K562 treated with DMSO at 1 percent for 12 hours (cell line): ENCODE data around the gene PCDHGB7. TPM values are rescaled to one million over a fixed set of nuclear protein-coding genes. Genes with fewer than 3 reads are reported as not detected.

Experiments used
- total RNA-seq: library from RNA; unstranded; fragments of 300-600 nt; gene quantifications from 2 replicates; pipeline ENCODE4 v1.2.3, GENCODE V29; 2022; ENCODE audit not compliant: insufficient read depth

PCDHGB7 gene
- total RNA-seq, result not detected in 2 replicates

DNA sequence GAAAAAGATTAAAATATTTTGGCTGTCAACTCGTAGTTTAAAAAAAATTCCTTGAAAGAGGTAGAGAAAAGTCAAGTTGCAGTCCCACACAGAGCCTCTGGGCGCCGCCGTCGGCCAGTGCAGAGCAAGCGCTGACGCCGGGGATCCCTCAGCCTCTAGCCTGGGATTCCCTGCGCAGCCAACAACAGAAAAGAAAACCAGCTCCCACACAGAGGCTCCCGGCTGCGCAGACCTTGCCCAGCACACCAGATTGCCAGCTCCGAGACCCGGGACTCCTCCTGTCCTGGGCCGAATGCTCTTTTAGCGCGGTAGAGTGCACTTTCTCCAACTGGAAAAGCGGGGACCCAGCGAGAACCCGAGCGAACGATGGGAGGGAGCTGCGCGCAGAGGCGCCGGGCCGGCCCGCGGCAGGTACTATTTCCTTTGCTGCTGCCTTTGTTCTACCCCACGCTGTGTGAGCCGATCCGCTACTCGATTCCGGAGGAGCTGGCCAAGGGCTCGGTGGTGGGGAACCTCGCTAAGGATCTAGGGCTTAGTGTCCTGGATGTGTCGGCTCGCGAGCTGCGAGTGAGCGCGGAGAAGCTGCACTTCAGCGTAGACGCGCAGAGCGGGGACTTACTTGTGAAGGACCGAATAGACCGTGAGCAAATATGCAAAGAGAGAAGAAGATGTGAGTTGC lies at the start of gene PCDHGB7:
PCDHGB7 (plus strand) TSS at position 184 of the 679 bp plus-strand sequence; CDS start at position 367, 183 bp downstream.

DNA sequence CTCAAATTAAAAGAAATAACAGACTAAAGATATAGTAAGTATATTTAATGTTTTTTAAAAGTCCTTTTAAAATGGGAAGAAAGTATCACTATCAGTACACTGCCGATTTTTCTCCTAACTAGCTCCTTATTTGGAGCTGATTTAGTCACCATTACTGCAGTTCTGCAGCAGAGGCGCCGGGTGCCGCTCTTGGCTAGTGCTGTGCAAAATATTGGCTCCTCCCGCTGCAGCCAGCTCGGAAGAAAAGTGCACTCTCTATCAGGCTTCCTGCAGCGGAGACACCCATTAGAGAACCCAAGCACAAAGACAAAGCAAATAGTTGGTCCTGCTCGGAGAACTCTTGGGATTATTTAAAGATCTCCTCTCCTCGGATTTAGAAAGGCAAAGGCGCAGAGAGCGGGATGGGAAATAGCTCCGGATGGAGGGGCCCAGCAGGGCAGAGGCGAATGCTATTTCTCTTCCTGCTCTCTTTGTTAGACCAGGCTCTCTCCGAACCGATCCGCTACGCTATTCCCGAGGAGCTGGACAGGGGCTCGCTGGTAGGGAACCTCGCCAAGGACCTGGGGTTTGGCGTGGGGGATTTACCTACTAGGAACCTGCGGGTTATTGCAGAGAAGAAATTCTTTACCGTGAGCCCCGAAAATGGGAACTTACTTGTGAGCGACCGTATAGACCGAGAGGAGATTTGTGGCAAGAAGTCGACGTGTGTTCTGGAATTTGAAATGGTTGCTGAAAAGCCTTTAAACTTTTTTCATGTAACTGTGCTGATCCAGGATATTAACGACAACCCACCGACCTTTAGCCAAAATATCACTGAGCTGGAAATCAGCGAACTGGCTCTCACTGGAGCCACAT lies 47.3 kb upstream of the PCDHGB7 start, which contains the start of gene PCDHGB3:
PCDHGB3 (plus strand) TSS at position 249 of the 855 bp plus-strand sequence; CDS start at position 402, 153 bp downstream.

DNA sequence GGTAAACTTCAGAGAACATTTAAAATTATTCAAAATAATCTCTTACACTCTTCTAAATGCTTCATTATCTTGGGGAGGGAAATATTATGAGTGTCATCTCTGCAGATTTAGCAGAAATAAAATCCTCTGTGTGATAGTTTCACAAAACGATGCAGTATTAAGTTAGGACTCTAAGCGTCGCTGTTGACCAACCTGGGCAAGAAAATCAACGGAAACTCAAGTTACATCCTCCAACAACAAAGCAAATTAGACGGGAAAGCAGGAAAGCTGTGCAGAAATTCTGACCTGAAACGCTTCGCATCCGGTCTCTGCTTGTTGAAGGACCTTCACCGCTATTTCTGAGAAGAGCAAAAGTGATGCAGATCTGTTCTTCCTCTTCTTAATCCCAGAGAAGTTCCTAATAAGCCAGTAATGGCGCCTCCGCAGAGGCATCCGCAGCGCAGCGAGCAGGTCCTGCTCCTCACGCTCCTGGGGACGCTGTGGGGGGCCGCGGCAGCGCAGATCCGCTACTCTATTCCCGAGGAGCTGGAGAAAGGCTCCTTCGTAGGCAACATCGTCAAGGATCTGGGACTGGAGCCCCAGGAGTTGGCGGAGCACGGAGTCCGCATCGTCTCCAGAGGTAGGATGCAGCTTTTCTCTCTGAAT lies 43.7 kb upstream of the PCDHGB7 start, which contains the start of gene PCDHGA6:
PCDHGA6 (plus strand) TSS at position 219 of the 645 bp plus-strand sequence; CDS start at position 412, 193 bp downstream.

DNA sequence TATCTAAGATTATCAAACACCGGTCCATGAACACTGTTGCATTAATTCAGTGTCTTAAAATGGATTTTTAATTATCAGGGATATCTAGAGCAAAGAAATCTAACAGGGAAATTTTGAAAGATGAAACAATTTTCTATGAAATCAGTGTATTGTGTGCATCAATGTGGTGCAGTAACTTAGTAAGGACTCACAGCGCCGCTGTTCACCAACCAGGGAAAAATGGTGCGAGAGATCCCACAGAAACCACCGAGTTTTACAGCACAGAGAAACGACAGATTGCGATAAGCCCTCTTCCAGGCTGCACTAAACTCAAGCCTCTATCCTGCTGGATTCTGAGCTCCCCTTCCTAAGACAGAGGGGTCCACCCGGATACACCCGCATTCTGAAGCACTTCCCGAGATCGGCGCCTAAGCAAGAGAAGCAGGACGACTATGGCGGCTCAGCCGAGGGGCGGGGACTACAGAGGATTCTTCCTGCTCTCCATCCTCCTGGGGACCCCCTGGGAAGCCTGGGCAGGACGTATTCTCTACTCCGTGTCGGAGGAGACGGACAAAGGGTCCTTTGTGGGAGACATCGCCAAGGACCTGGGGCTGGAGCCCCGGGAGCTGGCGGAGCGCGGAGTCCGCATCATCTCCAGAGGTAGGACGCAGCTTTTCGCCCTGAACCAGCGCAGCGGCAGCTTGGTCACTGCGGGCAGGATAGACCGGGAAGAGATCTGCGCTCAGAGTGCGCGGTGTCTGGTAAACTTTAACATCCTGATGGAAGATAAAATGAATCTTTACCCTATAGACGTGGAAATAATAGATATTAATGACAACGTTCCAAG lies 34.8 kb upstream of the PCDHGB7 start, which contains the start of gene PCDHGA7:
PCDHGA7 (plus strand) TSS at position 274 of the 826 bp plus-strand sequence; CDS start at position 432, 158 bp downstream.

DNA sequence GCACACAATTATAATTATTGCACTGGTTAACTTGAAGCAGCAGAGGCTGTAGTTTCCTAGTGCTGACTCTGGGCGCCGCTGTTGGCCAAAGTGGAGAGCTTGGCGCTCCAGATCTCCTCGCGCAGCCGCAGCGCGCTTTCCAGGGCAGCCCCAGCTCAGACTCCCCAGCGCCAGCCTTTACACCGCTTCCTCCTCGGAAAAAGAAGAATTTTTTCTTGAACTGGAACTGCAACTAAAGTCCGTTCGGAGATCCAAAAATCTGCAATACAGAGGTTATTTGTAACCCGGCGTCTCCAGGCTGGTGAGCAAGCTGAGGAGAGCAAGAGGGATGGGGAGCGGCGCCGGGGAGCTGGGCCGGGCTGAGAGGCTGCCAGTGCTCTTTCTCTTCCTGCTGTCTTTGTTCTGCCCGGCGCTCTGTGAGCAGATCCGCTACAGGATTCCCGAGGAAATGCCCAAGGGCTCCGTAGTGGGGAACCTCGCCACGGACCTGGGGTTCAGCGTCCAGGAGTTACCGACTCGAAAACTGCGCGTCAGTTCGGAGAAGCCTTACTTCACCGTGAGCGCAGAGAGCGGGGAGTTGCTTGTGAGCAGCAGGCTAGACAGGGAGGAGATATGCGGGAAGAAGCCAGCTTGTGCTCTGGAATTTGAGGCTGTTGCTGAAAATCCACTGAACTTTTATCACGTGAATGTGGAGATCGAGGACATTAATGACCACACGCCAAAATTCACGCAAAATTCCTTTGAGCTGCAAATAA lies 29.7 kb upstream of the PCDHGB7 start, which contains the start of gene PCDHGB4:
PCDHGB4 (plus strand) TSS at position 142 of the 755 bp plus-strand sequence; CDS start at position 329, 187 bp downstream.

DNA sequence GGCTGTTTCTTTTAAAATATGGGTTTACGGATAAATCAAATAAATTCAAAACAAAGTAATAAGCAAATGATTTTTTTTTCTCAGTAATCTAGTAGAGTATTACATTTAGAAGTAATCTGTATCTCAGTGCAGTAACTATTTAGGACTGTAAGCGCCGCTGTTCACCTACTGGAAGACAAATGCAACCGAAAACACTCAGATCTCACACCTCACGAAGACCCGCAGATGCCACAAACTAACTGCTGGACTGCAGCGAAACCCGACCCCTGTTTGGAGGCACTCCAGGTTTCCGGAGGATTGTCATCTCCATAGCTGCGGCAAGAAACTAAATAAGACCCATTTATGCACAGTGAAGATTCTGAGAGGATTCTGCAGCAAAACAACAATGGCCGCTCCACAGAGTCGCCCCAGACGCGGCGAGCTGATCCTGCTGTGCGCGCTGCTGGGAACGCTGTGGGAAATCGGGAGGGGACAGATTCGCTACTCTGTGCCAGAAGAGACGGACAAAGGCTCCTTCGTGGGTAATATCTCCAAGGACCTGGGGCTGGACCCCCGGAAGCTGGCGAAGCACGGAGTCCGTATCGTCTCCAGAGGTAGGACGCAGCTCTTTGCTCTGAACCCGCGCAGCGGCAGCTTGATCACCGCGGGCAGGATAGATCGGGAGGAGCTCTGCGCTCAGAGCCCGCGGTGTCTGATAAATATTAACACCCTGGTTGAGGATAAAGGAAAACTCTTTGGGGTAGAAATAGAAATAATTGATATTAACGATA lies 24.9 kb upstream of the PCDHGB7 start, which contains the start of gene PCDHGA8:
PCDHGA8 (plus strand) TSS at position 205 of the 770 bp plus-strand sequence; CDS start at position 386, 181 bp downstream.

DNA sequence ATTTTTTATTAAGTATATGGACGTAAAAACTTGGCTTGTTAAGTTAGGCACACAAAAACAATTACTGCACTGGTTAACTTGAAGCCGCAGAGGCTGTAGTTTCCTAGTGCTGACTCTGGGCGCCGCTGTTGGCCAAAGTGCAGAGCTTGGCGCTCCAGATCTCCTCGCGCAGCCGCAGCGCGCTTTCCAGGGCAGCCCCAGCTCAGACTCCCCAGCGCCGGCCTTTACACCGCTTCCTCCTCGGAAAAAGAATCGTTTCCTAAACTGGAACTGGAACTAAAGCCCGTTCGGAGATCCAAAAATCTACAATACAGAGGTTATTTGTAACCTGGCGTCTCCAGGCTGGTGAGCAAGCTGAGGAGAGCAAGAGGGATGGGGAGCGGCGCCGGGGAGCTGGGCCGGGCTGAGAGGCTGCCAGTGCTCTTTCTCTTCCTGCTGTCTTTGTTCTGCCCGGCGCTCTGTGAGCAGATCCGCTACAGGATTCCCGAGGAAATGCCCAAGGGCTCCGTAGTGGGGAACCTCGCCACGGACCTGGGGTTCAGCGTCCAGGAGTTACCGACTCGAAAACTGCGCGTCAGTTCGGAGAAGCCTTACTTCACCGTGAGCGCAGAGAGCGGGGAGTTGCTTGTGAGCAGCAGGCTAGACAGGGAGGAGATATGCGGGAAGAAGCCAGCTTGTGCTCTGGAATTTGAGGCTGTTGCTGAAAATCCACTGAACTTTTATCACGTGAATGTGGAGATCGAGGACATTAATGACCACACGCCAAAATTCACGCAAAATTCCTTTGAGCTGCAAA lies 19.5 kb upstream of the PCDHGB7 start, which contains the start of gene PCDHGB5:
PCDHGB5 (plus strand) TSS at position 192 of the 796 bp plus-strand sequence; CDS start at position 373, 181 bp downstream.

DNA sequence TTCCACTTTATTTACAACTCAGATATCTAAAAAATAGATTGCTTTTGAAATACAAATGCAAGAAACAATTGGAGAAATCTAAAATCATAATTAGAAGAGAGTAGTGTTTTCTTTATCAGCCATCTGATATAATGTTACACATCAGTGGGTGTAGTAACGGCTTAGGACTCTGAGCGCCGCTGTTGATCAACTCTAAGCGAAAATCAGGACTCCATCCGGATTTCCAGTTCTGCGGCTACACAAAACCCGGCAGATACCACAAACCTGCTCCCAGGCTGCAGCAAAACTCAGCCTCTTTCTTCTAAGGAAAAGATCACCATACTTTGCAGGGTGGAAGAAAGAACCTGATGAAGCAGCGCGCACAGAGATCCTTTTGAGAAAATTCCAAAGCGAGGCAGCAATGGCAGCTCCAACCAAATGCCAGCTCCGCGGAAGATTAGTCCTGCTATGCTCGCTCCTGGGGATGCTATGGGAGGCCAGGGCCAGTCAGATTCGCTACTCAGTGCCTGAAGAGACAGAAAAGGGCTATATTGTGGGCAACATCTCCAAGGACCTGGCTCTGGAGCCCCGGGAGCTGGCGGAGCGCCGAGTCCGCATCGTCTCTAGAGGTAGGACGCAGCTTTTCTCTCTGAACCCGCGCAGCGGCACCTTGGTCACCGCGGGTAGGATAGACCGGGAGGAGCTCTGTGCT lies 14.8 kb upstream of the PCDHGB7 start, which contains the start of gene PCDHGA9:
PCDHGA9 (plus strand) TSS at position 226 of the 691 bp plus-strand sequence; CDS start at position 401, 175 bp downstream.

DNA sequence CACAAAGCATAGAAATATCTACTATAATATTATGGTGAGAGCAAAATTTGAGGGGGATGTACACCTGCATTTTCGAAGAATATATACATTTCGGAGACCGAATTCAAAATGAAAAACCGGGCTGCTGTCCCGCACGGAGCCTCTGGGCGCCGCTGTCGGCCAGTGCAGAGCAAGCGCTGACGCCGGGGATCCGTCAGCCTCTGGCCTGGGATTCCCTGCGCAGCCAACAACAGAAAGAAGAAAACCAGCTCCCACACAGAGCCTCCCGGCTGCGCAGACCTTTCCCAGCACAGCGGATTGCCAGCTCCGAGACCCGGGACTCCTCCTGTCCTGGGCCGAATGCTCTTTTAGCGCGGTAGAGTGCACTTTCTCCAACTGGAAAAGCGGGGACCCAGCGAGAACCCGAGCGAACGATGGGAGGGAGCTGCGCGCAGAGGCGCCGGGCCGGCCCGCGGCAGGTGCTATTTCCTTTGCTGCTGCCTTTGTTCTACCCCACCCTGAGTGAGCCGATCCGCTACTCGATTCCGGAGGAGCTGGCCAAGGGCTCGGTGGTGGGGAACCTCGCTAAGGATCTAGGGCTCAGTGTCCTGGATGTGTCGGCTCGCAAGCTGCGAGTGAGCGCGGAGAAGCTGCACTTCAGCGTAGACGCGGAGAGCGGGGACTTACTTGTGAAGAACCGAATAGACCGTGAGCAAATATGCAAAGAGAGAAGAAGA lies 9.5 kb upstream of the PCDHGB7 start, which contains the start of gene PCDHGB6:
PCDHGB6 (plus strand) TSS at position 232 of the 716 bp plus-strand sequence; CDS start at position 414, 182 bp downstream.

DNA sequence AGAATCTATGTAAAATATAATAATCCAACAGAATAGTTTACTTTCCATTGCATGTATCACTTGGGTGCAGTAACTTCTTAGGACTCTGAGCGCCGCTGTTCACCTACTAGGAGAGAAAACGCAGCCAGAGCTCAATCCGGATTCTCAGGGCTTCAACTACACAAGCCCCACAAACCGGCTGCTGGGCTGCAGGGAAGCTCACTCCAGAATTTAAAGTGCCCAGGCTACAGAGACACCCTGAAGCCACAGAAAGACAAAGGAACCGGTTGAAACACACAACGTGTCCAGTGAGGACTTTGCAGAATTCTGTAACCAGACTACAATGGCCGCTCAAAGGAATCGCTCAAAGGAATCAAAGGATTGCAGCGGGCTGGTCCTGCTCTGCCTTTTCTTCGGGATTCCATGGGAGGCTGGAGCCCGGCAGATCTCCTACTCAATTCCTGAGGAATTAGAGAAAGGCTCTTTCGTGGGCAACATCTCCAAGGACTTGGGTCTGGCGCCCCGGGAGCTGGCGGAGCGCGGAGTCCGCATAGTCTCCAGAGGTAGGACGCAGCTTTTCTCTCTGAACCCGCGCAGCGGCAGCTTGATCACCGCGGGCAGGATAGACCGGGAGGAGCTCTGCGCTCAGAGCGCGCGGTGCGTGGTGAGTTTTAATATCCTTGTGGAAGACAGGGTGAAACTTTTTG lies 4.5 kb upstream of the PCDHGB7 start, which contains the start of gene PCDHGA10:
PCDHGA10 (plus strand) TSS at position 134 of the 686 bp plus-strand sequence; CDS start at position 323, 189 bp downstream.

DNA sequence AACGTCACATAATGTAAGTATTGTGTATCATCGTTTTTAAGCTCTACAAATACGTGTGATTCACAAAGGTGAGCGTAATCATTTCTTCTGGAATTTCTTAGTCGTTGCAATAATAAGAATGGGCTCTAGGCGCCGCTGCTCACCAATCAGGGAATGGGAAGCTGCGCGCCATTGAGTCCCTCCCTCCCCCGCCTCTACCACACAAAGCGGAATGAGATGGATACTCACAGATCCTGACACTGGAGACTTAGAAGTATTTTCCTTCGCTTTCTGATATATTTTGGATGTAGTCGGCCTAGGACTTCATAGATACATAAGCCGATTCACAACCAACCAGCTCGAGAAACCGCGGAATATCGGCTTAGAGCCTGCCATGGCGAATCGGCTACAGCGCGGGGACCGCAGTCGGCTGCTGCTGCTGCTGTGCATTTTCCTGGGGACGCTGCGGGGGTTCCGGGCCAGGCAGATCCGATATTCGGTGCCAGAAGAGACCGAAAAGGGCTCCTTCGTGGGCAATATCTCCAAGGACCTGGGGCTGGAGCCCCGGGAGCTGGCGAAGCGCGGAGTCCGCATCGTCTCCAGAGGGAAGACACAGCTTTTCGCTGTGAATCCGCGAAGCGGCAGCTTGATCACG lies 3.5 kb downstream of the PCDHGB7 start, which contains the start of gene PCDHGA11:
PCDHGA11 (plus strand) TSS at position 197 of the 634 bp plus-strand sequence; CDS start at position 374, 177 bp downstream.

DNA sequence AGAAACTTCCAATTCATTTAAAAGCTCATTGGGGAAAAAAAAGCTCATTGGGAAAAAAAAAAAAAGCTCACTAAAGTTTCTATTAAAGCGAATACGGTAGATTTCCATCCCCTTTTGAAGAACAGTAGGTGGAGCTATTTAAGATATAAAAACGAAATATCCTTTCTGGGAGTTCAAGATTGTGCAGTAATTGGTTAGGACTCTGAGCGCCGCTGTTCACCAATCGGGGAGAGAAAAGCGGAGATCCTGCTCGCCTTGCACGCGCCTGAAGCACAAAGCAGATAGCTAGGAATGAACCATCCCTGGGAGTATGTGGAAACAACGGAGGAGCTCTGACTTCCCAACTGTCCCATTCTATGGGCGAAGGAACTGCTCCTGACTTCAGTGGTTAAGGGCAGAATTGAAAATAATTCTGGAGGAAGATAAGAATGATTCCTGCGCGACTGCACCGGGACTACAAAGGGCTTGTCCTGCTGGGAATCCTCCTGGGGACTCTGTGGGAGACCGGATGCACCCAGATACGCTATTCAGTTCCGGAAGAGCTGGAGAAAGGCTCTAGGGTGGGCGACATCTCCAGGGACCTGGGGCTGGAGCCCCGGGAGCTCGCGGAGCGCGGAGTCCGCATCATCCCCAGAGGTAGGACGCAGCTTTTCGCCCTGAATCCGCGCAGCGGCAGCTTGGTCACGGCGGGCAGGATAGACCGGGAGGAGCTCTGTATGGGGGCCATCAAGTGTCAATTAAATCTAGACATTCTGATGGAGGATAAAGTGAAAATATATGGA lies 13.0 kb downstream of the PCDHGB7 start, which contains the start of gene PCDHGA12:
PCDHGA12 (plus strand) TSS at position 176 of the 782 bp plus-strand sequence; CDS start at position 429, 253 bp downstream.

